Keratinocyte (primary cell): Measurements from ENCODE around the gene NPLOC4. TPM values are rescaled to one million over a fixed set of nuclear protein-coding genes. Genes with fewer than 3 reads are reported as not detected.

Source experiments
- DNase-seq: peaks from one replicate; pipeline ENCODE4 v3.0.0-alpha.2; 2011; ENCODE audit warnings: low read depth, missing footprints, low spot score
- FAIRE-seq: peaks from 2 replicates; lab custom pipeline; 2011; peaks lifted over from hg19 to GRCh38; lab: Jason Lieb, UNC
- H2AFZ ChIP-seq: 2 replicates; pipeline ENCODE4 v1.6.0; 2012; ENCODE audit warnings: low read length, control low read depth, inconsistent platforms; ENCODE audit not compliant: control insufficient read depth
- H3K27ac ChIP-seq: 2 replicates; pipeline ENCODE4 v1.5.1; 2011; ENCODE audit warnings: low read length; ENCODE audit not compliant: control insufficient read depth, insufficient read depth
- H3K27me3 ChIP-seq: 3 replicates; pipeline ENCODE4 v1.6.0; 2011; ENCODE audit warnings: low read length; ENCODE audit not compliant: control insufficient read depth, insufficient read depth; ENCODE audit errors: extremely low read depth
- H3K36me3 ChIP-seq, 2 experiments: 2 replicates in 1 of 2; 3 replicates in 1 of 2; pipeline ENCODE4 v1.5.1; 2011; ENCODE audit warnings: low read length in 2 of 2, mild to moderate bottlenecking in 1 of 2; ENCODE audit not compliant: control insufficient read depth in 2 of 2, insufficient read depth in 2 of 2; ENCODE audit errors: extremely low read depth in 1 of 2
- H3K4me1 ChIP-seq: 3 replicates; pipeline ENCODE4 v1.5.1; 2011; ENCODE audit warnings: low read length; ENCODE audit not compliant: control insufficient read depth, insufficient read depth; ENCODE audit errors: extremely low read depth
- H3K4me2 ChIP-seq: 3 replicates; pipeline ENCODE4 v1.6.0; 2011; ENCODE audit warnings: low read depth, low read length; ENCODE audit not compliant: control insufficient read depth, insufficient read depth; ENCODE audit errors: extremely low read depth
- H3K4me3 ChIP-seq, 3 experiments: fragments of 200-600 bp in 1 of 3; sonication (generic) in 1 of 3; 2 replicates in 2 of 3; 3 replicates in 1 of 3; pipeline ENCODE4 v1.5.1; 2011 to 2016; ENCODE audit warnings: low read length in 3 of 3, mild to moderate bottlenecking in 3 of 3, control low read depth in 2 of 3, inconsistent platforms in 1 of 3, low read depth in 1 of 3, mixed read lengths in 1 of 3, mixed run types in 1 of 3, moderate library complexity in 1 of 3; ENCODE audit not compliant: control insufficient read depth in 2 of 3, insufficient read depth in 2 of 3; ENCODE audit errors: extremely low read depth in 1 of 3
- H3K79me2 ChIP-seq: 2 replicates; pipeline ENCODE4 v1.6.0; 2012; ENCODE audit warnings: low read length; ENCODE audit not compliant: control insufficient read depth, insufficient read depth
- H3K9ac ChIP-seq: 3 replicates; pipeline ENCODE4 v1.6.0; 2011; ENCODE audit warnings: low read length; ENCODE audit not compliant: control insufficient read depth, insufficient read depth; ENCODE audit errors: extremely low read depth
- H3K9me1 ChIP-seq: 3 replicates; pipeline ENCODE4 v1.6.0; 2011; ENCODE audit warnings: low read length; ENCODE audit not compliant: control insufficient read depth, insufficient read depth; ENCODE audit errors: extremely low read depth
- H3K9me3 ChIP-seq: 2 replicates; pipeline ENCODE4 v1.5.1; 2012; ENCODE audit warnings: low read depth, low read length; ENCODE audit not compliant: control insufficient read depth
- H4K20me1 ChIP-seq: 3 replicates; pipeline ENCODE4 v1.6.0; 2011; ENCODE audit warnings: low read length; ENCODE audit not compliant: control insufficient read depth, insufficient read depth; ENCODE audit errors: extremely low read depth
- EZH2 ChIP-seq: IDR thresholded peaks from one replicate; pipeline ENCODE4 v1.6.1; 2012; ENCODE audit warnings: inconsistent platforms, mild to moderate bottlenecking, low read length, moderate library complexity
- dilution Hi-C: fragments of 300-500 bp; cut with MboI; formaldehyde crosslinking; loops from one replicate; pipeline ENCODE4 v1.7.0; 2020; ENCODE audit warnings: low sequenced_read_pairs; ENCODE audit not compliant: extremely low pct_ligation_motif_present
- polyA plus RNA-seq, 5 experiments: library from polyadenylated mRNA; depleted of rRNA in 3 of 5; stranded (reverse) in 3 of 5; stranded (forward) in 1 of 5; unstranded in 1 of 5; fragments of >200 nt; gene quantifications; 1 replicate in 1 of 5; 2 replicates in 3 of 5; 3 replicates in 1 of 5; pipeline versions ENCODE4 v1.2.1 to v1.2.3, GENCODE V29; 2011 to 2012; ENCODE audit warnings: missing spikeins in 2 of 5, low read depth in 1 of 5, low replicate concordance in 1 of 5
- TF ChIP-seq, protein P1 (sequence below), 3 experiments: IDR thresholded peaks in 1 of 3; conservative IDR thresholded peaks in 1 of 3; optimal IDR thresholded peaks in 1 of 3; 2 replicates in 2 of 3; 3 replicates in 1 of 3; pipeline versions ENCODE3 to v1.5.1; 2011; ENCODE audit warnings: low read length in 3 of 3, mild to moderate bottlenecking in 3 of 3, moderate library complexity in 2 of 3, control low read depth in 1 of 3, inconsistent platforms in 1 of 3; ENCODE audit not compliant: insufficient read depth in 2 of 3; ENCODE audit errors: extremely low read depth in 1 of 3

NPLOC4 gene
- polyA plus RNA-seq, 1 donor (not counting 4 experiments of a cell fraction or from before 2014, with no cell fraction given): 64.0 TPM

DNA sequence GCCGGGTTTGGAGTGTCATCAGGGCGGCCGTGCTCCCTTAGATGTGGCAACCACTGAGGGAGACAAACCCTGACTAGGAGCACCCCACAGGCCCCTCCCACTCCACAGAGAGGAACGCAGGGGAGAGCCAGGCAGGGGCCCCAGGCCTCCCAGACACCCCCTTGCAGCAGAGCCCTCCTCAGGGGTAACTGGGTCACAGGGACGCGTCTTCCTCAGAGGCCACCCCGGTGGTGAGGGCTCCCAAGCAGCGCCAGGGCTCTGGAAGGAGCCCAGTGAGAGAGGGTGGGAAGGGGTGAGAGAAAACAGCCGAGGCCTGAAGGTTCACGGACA, 97.4 kb downstream of the NPLOC4 start:
- Histone ChIP-seq H3K79me2 (no peaks in the 10 kb centered on the region), H3K9me1 (no peaks in the 10 kb centered on the region), H3K9ac (no peak overlapping the region), H3K4me3 (no peak overlapping the region), H3K9me3 (no peaks in the 10 kb centered on the region), H4K20me1 (peaks cover 7% of the 10 kb centered on the region), H3K4me1 (peaks cover 3% of the 10 kb centered on the region), H3K27ac (no peak overlapping the region), H3K36me3 (peaks cover 20% of the 10 kb centered on the region in 2 experiments), H3K4me2 (no peak overlapping the region), H2AFZ (no peak overlapping the region), H3K27me3 (peaks cover 24% of the 10 kb centered on the region)
- FAIRE-seq (no peak), DNase-seq (no peak)
- dilution Hi-C loops: no loop called here
- TF ChIP-seq, protein P1, sequence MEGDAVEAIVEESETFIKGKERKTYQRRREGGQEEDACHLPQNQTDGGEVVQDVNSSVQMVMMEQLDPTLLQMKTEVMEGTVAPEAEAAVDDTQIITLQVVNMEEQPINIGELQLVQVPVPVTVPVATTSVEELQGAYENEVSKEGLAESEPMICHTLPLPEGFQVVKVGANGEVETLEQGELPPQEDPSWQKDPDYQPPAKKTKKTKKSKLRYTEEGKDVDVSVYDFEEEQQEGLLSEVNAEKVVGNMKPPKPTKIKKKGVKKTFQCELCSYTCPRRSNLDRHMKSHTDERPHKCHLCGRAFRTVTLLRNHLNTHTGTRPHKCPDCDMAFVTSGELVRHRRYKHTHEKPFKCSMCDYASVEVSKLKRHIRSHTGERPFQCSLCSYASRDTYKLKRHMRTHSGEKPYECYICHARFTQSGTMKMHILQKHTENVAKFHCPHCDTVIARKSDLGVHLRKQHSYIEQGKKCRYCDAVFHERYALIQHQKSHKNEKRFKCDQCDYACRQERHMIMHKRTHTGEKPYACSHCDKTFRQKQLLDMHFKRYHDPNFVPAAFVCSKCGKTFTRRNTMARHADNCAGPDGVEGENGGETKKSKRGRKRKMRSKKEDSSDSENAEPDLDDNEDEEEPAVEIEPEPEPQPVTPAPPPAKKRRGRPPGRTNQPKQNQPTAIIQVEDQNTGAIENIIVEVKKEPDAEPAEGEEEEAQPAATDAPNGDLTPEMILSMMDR (optimal IDR thresholded peaks at IDR 0.05 in 1 of 3, IDR thresholded peaks at IDR 0.05 in 1 of 3, conservative IDR thresholded peaks at IDR 0.05 in 1 of 3; ENCODE audit: extremely low read depth in 1 of 3, insufficient read depth in 2 of 3, low read length in 3 of 3): no peak
- TF ChIP-seq EZH2: no peak

DNA sequence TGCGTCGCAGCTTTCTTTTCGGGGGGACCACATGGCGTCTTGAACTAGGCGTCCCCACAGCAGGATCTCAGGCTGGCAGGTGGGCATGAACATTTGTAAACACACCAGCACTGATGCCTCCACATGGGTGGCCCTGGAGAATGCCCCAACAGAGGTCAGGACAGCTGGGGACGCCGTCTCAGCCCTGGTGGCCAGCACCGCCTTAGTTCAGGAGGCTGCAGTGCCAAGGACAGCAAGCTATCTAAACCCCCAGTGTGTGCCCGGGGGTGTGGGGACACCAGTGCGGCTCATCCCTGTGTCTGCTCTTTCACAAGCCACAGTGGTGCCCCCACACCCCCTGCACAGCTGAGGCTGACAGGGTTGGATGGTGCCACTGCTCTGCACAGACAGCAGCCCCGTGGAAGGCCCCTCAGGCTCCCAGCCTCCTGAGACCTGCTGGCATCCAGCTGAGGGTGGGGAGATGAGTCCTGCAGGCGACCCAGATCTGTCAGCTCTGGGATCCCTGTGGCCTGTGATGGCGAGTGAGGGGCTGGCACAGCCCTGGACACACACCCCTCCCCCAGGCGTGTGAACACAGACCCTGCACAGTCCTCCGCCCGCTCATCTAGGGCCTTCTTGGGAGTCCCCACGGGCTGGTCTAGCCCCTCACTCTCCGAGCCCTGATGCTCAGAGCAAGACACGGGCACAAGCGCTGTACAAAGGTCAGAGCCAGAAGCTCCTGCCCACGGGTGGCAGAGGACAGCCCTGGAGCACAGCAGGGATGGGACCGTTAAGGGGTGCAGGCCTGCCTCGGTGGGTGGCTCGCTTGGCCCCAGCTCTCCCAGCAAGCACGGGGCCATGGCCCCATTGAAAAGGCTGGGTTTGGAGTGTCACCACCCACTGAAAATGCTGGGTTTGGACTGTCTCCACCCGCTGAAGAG, 98.0 kb downstream of the NPLOC4 start:
- no peak overlapping the region for H2AFZ ChIP-seq
- no peak for DNase-seq
- H3K79me2 ChIP-seq: no peaks in the 10 kb centered on the region
- no peaks in the 10 kb centered on the region for H3K9me3 ChIP-seq
- no peak overlapping the region for H3K4me3 ChIP-seq
- peaks cover 14 to 17% of the 10 kb centered on the region in 2 experiments for H3K36me3 ChIP-seq
- TF ChIP-seq, protein P1 (optimal IDR thresholded peaks at IDR 0.05 in 1 of 3, IDR thresholded peaks at IDR 0.05 in 1 of 3, conservative IDR thresholded peaks at IDR 0.05 in 1 of 3; ENCODE audit: extremely low read depth in 1 of 3, insufficient read depth in 2 of 3, low read length in 3 of 3): no peak
- TF ChIP-seq EZH2: no peak
- FAIRE-seq: no peak
- no peak overlapping the region for H3K9ac ChIP-seq
- no peak overlapping the region for H3K27ac ChIP-seq
- peaks cover 30% of the 10 kb centered on the region for H3K27me3 ChIP-seq
- peaks cover 7% of the 10 kb centered on the region for H4K20me1 ChIP-seq
- H3K4me2 ChIP-seq: no peak overlapping the region
- dilution Hi-C loops: no loop called here
- H3K4me1 ChIP-seq: peaks cover 3% of the 10 kb centered on the region
- no peaks in the 10 kb centered on the region for H3K9me1 ChIP-seq
